Ramos (cell line): ENCODE results near the gene POLR3G.

Experiments used
- in situ Hi-C: fragments of 300-500 bp; cut with MboI; formaldehyde crosslinking; loops from one replicate; pipeline ENCODE4 v1.14.3; 2022; ENCODE audit warnings: low sequenced_read_pairs; ENCODE audit not compliant: unreplicated experiment

Gene POLR3G

GRCh38 chr5:90474235-90475107, at the start of gene POLR3G, which contains the start of gene MBLAC2:
POLR3G (plus strand) TSS chr5:90474864; CDS start chr5:90485568, 10,704 bp downstream.
MBLAC2 (minus strand) TSS chr5:90474771; CDS start chr5:90474292, 479 bp downstream.
- in situ Hi-C loops = no loop called here

DNA sequence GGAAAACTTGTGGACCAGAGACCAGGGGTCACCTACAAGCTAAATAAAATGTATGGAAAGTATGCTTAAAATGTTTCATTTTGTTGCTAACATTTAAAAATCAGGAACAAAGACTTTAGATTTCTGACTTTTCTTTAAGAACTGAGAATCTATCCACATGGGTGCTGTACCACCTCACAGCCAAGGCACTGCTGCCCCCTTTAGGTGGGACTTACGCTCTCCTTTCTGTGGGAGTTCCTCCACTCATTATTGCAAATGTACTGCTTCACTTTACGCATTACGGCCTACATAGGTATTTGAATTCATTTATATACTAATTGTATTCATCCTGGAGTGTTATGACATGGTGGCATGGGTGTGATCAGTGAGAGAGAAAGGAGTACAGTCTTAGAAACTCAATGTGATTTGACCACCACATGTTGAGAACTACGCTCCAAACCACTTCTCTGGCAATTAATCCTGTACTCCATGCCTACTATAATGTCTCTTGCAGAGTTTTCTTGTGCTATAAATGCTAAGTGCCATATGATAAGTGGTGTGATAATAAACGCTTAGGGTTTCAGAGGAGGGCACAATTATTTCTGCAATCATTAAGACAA, 40.4 kb upstream of the POLR3G start:
- in situ Hi-C loops = loop anchor here (25.0 kb wide), 1 partner anchor 353 kb away; no protein-coding TSS in a partner anchor

DNA sequence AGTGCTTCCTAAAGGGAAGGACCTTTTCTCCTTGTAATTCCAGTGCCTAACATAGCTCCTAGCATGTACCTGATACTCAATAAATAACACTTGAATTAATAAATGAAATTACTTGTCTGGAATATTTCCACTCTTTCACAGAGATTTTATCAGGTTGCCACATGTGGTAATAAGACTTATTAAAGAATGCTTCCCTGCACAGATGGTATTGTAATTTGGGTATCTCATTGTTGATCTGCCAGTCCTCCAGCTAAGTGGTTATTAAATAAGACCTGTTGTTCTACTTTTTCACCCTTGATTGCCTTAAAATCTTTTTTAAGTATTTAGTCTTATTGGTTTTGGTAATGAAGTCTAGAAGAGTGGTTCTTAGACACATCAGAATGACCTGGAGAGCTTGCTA, 37.0 kb upstream of the POLR3G start:
- in situ Hi-C loops = loop anchor here (25.0 kb wide), 1 partner anchor 350 kb away; no protein-coding TSS in a partner anchor

- in situ Hi-C loops = loop anchor here (25.0 kb wide), 1 partner anchor 349 kb away; no protein-coding TSS in a partner anchor
Measured at GRCh38 chr5:90438100-90438499, 36.6 kb upstream of the POLR3G start.

DNA sequence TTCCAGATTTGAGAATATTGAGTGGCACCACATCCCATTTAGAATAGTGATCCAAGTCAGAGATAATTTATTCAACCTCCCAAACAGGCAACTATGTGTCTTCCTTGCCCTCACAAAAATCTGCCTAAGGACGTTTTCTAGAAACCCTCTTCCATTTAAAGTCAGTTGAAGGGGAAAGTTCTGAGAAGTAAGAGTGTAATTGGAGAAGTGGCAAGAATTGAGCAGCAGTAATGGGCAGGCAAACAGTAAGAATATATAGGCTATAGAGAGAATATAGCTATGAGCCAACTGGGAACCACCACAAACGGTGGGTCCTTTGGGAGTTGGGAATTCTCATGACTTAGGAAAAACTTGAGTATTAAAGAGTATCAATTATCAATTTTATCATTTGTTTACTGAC, 34.0 kb upstream of the POLR3G start:
- in situ Hi-C loops = loop anchor here (25.0 kb wide), 1 partner anchor 347 kb away; no protein-coding TSS in a partner anchor

DNA sequence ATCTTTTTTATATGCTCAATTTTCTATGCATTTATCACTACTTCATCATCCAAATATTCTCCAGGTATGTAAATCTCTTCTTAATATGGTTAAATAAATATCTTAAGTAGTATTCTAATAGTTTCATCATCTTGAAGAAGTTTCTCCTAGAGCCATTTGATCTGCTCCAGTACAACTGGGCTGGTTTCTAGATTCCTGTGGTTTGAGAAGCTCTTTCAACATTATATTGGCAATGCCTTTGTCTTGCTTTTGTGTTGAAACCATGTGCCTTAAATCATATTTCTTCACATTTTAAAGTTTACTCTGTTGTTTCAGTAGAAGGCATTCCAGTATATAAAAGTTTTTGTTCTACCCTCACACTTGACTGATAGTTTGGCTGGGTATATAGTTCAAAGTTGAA, 27.7 kb upstream of the POLR3G start:
- in situ Hi-C loops = loop anchor here (25.0 kb wide), 1 partner anchor 340 kb away; no protein-coding TSS in a partner anchor

DNA sequence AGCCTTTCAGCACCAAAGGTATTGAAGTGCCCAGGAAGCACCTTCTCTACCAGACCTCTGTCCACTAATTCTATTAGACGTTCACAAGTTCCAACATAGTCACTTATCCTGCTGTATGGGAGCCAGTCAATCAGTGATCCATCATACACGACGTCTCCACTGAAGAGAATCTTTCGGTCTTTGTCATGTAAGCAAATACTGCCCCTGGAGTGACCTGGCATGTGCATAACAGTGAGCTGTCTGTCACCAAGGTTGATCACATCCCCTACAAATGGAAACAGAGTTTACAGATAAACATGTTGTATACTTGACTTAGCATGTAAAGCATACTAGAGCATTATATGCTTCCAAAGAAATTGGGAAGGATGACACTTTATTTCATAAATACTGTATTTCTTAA, 13.4 kb upstream of the POLR3G start:
- in situ Hi-C loops = no loop called here

DNA sequence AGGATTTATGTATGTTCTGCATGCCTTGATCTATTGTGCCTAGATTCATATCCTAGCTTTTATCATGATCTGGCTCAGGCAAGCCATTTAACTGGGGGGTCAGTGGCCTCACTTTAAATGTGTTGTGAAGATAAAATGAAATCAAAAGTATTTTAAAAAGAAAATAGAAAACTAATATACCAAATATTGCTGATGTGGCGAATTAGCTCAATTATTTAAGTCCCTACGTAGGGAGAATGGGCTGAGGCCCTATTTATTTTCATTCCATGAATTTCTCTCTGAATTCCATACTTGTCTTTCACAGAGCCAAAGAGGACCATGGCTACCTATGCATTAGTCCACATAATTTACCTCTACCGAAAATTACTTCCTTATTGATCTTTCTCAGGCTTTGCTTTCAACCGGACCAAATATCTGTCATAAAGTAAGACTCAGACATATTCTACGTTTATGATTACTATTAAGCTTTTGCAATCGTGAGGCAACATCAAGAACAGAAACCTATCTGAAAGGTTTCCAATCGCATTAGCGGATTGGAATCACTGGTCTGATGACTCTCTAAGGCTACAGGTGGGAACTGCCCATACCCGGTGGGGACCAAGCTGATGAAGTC, 1.8 kb upstream of the POLR3G start:
- in situ Hi-C loops = no loop called here

DNA sequence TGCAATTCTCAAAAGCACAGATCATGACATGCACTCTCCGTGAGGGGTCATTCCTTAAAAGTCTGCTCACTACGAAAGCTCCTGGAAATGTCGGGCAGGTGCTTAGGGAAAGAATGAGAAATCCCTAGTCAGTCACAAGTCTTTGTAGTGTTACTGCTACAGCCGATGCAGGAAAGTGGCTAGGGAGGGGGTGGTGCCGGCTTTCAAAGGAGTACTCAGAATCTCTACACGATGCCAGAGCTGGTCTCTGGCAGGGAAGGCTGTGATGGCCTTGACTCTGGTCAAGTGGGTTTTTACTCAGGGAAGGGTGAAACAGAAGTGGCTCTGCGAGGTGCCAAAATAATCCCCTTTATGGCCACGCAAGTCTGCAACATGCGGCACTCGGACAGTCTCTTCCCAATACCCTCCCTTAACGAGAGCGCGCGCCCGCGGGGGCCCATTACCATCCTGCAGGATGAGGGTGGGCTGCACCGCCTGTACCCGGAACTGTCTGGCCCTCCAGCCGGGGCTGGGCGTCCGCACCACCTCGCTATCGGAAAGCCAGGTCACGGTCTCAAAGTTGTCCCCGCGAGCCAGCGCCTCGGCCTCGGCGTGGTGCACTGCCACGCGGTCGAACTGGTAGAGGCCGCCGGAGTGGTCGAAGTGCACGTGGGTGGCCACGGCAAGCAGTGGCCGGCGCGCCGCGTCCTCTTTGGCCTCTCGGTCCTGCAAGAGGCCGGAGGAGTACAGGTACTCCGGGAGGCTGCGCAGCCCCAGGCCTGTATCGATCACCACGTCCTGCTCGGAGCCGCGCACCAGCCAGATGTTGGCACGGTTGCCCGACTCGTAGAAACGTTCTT, 1.0 kb upstream of the POLR3G start:
- in situ Hi-C loops = no loop called here

DNA sequence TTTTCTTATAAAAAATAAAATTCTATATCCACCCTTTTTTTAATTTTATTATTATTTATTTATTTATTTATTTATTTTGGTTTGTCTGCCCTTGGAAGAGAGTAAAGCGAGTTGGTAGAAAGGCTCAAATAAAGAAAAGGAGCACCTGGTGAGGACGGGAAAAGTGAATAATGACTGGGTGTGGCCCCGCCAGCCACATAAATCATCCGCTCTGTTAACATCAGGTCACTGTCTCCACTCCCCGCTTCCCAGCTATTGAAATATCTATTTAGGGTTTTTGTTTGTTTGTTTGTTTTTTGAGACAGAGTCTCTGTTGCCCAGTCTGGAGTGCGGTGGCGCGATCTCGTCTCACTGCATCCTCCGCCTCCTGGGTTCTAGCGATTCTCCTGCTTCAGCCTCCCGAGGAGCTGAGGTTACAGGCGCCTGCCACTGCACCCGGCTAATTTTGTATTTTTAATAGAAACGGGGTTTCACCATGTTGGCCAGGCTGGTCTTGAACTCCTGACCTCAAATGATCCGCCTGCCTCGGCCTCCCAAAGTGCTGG, 844 bp downstream of the POLR3G start:
- in situ Hi-C loops = no loop called here

DNA sequence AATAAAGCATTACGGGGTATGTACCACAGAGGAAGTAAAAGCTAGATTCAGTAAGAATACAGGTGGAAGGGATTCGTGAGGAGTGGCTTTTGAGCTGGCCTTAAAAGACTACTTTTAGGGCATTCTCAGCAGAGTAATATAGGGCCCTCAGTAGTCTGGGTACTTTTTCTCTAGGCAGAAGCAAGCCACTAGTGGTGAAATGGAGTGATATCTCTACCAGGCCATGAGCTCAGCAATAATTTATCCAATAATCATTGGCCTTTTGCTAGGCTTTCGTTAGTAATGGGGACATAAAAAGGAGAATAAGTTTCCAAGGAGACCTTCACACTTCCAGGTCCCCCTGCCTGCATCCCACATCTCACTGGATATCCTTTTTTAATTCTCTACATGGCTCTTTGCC, 1.7 kb downstream of the POLR3G start:
- in situ Hi-C loops = no loop called here

DNA sequence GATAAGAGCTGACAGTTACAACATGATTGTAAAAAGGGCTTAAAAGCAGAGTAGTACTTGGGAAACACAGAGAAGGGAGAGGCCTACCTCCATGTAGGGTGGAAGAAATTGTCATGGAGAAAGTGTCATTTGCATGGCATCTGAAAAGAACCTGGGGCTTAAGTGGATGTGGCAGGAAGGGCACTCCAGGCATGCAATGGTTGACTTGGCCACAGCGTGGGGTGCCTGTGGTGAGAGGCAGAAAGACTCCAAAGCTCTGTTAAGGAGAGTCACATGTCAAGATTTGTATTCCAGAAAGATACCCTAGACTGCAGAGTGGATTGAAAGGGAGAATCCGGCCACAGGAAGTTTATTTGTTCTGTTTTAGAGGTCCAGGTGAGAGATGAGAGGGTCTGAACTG, 2.4 kb downstream of the POLR3G start:
- in situ Hi-C loops = no loop called here

GRCh38 chr5:90477621-90478215, 3.1 kb downstream of the POLR3G start:
- in situ Hi-C loops = no loop called here

DNA sequence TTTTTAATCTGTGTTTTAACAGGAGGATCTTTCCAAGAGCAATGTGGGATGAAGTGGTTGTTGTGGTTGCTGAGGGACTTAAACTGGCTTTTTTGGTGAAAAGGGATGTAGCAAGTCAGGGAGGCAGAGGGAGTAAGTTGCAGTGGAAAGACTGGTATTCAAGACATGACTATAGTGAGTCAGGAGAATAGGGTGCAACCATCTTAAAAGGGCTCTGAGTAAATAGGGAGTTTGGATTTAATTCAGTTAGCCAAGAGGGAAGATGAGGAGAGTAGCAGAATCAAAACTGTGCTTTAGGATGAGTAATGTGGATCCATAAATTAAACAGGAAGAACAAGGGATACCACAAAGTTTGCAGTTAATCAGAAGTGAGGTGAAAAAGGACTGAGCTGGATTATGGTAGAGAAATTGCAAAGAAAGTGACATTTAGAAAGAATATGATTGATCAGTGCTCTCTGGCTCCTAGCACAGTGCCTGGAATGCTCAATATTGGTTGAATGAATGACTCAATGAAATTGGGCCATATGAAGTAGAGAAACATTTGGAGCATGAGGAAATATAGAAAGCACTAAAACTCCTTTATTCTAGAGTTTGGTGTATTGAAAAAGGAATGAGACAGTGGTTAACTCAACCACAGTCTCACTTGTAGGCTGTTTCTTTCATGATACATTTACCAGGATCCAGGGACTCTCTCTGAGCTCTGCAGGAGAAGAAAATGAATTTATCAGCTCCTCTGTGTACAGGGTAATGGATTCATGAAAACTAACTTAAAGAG, 5.1 kb downstream of the POLR3G start:
- in situ Hi-C loops = no loop called here

GRCh38 chr5:90480699-90481098, 6.0 kb downstream of the POLR3G start:
- in situ Hi-C loops = no loop called here

DNA sequence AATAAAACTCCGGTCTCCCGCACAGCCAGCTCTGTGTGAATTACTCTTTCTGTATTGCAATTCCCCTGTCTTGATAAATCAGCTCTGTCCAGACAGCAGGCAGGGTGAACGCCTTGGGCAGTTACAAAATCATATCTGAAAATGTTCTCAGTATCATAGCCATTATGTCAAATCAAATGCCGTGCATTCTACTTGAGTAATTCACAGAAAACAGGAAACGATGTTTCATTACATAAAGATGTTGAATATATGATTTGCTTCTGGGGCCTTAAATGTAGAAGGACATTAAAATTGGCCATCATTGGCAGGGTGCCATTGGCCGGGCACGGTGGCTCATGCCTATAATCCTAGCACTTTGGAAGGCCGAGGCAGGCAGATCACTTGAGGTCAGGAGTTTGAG, 8.5 kb downstream of the POLR3G start:
- in situ Hi-C loops = no loop called here

- in situ Hi-C loops = no loop called here
Measured at GRCh38 chr5:90484540-90484939, 9.9 kb downstream of the POLR3G start.

DNA sequence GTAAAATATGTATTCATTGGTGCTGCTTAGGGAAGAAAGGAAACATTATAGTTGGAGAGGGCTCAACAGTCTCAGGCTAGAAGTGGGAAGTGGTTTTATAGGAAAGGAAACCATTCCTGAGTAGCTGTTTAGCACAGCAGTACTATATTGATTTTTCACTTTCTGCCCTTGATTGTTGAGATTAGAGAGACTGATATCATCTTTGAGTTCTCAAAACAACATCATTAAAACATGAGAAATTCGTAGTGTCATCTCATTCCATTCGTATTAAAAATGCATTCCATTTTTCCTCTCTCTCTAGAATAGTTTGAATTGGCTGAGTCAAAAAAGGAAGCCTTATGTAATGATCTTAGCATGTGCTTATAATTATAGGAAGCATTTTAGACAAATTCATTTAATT, 14.1 kb downstream of the POLR3G start:
- in situ Hi-C loops = no loop called here

DNA sequence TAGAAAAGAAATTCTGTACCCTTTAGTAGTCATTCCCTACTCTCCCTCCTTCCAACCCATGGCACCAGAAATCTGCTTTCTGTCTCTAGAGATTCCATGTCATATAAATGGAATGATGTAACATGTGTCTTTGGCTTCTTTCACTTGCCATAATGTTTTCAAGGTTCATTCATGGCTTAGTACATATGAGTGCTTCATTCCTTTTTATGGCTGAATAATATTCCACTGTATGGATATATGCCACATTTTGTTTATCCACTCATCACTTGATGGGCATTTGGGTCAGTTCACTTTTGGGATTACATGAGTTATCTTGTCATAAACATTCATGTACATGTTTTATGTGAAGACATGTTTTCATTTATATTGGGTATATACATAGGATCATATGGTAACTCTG, 19.4 kb downstream of the POLR3G start:
- in situ Hi-C loops = no loop called here
